GM21723 (cell line): ENCODE measurements around the gene DIAPH2.

ENCODE experiments used
- ATAC-seq: cut with Tn5 transposase; IDR thresholded peaks from one replicate; pipeline ENCODE4 v1.9.1; 2021; ENCODE audit warnings: mild to moderate bottlenecking, moderate library complexity; ENCODE audit not compliant: unreplicated experiment

DIAPH2 gene

DNA sequence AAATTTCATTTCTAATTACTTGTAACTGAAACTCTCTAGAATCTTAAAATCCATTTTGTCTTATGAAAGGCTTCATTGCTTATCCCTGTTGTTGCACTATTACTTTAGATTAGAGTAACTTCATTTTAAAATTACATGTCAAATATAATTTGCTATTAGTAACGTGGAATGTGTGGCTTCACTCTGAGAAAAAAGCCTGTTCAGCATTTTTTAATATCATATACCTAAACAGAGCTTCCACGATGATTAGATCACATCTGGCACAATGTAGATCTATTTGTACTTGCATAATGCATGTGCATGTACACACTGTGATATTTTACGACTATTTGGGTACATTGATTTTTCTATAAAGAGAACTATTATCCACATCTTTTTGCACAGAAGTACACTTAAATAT is 847.2 kb downstream of the DIAPH2 start:
- no peak for ATAC-seq

DNA sequence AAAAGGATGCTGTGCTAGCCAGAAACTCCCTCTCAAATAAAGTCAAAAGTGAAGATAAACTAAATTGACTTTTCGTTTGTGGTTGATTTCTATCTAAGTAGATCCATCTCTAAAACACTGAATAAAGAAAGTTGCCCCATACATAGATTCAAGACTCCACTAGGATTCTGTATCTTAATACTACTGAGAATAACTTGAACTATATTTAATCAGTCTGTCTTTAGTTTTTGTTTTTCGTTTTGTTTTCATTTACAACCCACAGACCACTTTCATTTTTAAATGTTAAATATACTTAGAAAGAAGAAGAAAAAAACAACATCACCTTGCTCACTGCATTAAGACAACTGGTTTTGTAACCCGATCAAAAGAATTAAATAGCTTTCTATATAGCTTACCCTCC is 854.1 kb downstream of the DIAPH2 start:
- ATAC-seq: peak; percentile 55

- no peak for ATAC-seq
Measured at GRCh38 chrX:97539970-97540519, 855.4 kb downstream of the DIAPH2 start.

DNA sequence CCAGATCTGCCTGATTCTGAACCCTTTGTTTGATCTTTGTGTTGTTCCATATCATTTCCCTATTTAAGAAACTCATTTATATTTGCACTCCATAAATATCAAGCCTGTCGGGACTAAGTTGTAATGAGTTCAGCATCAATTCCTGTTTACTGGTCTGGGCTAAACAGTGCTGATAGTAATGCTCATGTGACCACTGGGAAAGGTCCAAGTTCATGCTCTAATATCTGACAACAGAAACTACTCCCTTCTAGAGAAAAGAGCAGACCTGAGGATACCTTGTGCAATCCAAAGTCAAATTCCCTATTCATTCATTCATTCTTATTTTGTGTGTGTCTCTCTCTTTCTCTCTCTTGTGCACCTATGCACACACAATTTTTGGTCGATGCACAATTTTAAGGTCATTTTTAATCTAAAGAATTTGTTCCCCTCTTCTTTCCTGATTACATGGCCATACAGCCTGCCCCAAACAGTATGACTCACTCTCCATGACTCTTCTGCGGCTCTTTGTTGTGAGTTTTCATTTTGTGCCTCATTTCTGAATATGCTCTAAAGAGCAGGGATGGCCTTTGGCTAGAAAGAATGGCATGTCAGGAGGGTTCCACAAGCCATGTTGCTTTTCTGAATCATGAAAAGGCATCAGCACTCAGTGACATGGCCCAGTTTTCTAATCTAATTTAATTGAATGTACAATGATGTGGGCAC is 863.4 kb downstream of the DIAPH2 start:
- no peak for ATAC-seq

DNA sequence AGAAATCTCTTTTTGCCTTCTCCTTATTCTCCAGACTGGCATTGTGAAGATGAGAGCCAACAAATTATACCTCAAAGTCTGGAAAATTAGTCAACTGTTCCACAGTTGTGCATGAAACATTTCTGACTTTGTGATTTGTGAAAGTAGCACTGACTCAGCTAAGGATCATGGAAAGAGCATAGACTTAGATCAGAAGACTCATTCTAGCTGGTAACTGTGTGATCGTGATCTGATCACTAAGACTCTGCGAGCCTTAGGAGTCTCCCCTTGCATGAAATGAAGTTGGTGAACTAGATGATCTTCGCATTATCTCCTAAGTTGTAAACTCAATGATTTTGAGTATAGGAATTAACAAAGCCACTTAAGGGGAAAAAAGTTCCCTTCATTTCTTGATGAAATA is 867.2 kb downstream of the DIAPH2 start:
- ATAC-seq: no peak

DNA sequence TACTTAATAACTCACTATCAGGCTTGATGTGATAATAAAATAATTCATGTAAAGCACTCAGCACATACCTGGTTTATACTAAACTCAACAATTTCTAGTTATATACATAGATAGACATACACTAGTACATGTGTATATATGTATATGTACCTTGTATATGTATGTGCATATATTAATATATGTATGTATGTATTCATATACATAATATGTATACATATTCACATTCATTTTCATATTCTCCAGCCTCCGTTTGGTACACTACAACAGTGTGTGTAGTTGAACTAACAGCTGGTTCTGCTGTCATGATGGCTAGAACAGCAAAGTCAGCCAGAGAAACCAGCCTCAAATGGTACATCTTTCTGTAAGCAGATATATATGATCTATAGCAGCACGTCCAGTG is 869.2 kb downstream of the DIAPH2 start:
- ATAC-seq: no peak

DNA sequence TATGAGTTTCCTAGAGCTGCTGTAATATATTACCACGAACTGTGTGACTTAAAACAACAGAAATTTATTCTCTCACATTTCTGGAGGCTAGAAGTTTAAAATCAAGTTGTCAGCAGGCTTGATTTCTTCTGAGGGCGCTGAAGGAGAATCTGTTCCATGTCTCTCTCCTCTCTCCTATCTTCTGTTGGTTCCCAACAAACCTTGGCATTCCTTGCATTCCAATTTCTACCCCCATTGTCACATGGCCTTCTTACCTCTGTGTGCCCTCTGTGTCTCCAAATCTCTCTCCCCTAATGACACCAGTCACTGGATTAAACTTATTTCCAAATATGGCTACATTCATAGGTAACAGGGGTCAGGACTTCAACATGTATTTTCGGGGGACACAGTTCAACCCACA is 871.7 kb downstream of the DIAPH2 start:
- no peak for ATAC-seq

- peak; percentile 98 for ATAC-seq
Measured at GRCh38 chrX:97563531-97564133, 879.0 kb downstream of the DIAPH2 start.

GRCh38 chrX:97564496-97564895 is 879.9 kb downstream of the DIAPH2 start:
- no peak for ATAC-seq

DNA sequence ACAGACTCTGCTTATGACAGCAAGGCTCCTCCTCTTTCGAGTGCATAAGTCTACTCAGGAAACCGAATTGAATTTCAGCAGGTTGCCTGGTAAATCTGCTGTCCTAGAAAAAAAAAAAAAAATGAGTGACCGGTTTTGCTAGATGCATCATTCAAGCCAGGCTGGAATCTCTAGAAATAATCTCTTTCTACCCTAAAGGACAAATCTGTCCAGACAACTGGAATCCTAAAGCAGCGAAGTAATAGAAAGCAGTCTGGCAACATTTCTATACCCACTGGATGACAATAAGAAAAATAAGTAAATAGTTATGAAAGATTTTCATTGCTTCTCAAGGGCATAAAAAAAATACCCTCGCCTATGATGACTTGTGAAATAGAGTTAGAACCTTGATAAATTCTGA is 902.5 kb downstream of the DIAPH2 start:
- ATAC-seq: no peak

DNA sequence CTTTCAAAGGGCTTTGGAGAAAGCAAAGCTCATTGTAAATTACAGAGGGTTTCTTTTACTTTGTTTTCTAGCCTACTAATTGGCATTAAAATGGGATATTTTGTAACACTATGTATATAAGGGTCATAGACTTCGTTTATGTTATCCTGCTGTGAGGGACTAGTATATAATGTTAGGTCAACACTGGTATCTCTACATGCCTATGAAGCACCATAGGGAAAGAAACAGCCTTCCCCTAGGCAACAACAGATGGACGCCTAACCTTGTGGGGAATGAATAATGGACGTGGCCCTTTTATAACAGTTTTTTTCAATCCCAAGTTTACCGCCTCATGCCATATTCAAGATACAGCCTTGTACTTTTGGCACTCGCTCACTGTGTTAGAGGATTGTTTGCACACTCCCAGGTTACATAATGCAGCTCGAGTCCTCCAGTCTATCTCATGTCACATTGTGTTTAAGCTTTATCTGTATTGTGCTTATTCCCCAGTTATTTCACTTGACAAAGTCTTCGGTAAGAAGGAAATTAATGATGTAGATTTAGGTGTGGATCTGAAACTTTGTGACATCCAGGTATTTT is 910.1 kb downstream of the DIAPH2 start:
- no peak for ATAC-seq

DNA sequence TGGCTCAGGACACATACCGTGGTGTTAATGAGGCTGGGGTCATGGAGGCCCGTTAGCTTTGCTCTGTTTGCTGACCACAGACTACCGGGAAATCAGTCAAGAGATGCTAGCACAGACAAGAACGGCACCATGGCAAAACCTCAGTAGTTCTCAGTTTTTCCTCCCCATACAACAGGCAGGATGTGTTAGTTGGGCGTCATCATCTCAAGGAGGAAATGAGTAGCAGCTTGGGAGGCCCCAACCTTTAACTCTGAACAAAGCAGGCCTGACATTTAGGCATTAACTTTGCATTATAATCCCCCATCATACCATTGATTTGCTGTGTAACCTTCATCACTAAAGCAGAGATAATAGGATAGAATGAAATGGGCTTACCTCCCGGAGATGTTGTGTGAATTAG is 913.3 kb downstream of the DIAPH2 start:
- ATAC-seq: no peak

DNA sequence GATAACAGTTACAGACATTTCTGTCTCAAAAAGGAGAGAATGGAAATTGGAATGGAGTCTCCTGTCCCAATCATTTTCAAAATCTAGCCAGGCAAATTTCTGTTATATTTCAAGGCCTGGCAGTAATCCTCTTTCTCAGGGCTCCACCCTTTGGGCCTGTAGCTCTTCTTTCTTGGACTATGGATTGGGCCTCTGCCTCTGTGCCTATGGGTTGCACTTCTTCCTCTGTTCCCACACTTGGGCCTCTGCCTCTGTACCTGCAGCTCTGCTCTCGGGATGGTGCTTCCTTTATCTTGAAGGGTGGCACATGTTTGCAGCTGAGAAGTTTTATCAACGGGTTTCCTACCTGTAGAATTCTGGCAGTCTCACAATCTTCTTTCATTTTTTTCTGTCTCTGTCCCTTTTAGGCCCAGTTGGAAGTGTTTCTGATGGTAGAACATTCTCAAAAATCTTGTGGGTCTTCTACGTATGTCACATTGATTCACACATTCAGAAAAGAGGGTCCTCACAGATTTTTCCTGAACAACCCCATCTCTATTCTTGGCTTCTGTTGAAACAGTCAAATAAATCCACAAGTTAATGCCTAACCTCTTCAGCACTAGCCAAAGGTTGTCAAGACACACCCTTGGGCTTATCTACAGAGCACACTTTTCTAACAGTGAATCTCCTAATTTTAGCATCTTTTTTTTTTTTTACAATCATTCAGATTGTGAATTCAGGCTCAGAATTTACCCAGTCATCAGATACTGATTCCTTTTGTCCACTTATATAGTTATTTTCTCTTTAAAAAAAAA is 918.0 kb downstream of the DIAPH2 start:
- no peak for ATAC-seq

- no peak for ATAC-seq
Measured at GRCh38 chrX:97605271-97605670, 920.6 kb downstream of the DIAPH2 start.

GRCh38 chrX:97609357-97609756 is 924.7 kb downstream of the DIAPH2 start:
- ATAC-seq: no peak

GRCh38 chrX:97609938-97610337 is 925.3 kb downstream of the DIAPH2 start:
- no peak for ATAC-seq

DNA sequence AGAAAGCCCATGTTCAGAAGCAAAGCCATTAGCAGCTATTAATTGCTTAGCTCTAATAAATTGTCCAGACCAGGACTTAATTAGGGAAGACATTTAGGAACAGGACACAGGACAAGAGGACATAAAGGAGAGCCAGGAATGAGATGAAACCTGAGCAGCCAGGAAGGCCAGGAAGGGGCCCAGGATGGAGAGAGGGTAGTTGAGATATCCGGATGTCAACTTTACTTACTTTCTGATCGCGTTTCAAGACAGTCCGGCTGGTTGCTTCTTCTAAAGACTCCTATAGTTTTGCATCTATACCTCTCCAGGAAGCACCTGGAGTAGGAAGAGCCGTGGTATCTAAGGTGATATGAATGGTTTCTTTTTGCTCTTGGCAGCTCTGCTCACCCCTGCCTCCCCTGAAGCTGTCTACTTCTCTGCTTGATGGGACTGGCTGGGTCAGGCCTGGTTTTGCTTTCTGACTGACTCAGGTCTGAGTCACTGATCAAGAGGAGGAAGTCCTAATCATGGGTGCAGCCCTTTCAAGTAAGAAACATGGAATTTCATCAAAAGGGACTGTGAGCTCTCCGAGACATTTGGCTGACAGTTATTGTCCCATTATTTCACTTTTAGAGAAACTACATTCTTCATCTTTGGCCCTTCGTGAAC is 932.4 kb downstream of the DIAPH2 start:
- peak; percentile 98 for ATAC-seq

DNA sequence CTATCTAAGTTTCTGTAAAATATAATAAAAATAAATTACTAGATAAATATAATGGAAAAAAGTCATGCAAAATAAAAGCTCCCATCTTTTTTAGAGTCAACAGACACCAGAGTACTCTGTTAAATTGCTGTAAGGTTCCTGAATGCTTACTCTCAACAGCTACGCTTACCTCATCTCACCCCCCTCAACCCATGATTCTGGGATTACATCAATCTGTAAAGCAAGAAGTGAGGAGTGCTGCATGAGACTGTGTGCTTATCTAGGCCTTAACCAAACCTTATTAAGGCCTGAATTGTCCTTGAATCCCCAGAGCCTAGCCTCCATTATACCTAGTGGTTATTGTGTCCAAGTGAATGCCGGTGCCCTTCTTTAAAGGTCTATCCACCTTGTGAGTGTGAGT is 934.9 kb downstream of the DIAPH2 start:
- no peak for ATAC-seq

- ATAC-seq: no peak
Measured at GRCh38 chrX:97622111-97622510, 937.5 kb downstream of the DIAPH2 start.

GRCh38 chrX:97628326-97628725 is 943.7 kb downstream of the DIAPH2 start:
- ATAC-seq: no peak
